ENCODE measurements around the gene POLR2L. TPM values are rescaled to one million over a fixed set of nuclear protein-coding genes. Genes with fewer than 3 reads are reported as not detected.

Gene POLR2L
- total RNA-seq, 1 experiment from 2014 or later: 673 TPM

DNA sequence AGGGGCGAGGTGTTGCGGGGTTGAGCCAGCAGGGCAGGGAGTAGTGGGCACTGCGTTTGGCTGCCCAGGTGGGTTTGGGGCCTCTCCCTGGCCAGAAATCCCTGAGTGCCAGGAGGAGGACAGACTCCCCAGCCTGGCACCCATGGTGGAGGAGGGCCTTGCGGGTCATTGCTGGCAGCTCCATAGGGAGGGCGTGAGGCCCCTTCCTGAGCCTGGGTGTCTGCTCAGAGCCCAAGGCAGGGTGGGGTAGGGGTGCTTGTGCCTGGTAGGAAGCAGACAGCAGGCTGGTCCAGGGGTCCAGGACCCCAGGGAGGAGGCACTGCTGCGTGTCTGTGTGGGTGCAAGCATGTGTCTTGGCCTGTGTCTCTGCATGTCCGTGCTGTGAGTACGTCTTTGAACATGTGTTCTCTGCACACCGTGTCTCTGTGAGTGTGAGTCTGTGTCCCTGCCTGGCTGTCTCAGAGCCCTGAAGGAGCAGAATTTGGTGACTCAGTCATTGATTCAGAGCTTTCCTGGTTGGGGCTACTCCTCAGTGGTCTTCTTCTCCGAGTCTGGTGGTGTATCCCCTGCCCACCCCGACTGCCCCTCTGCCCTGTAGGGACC, 4.3 kb upstream of the POLR2L start:
- Histone ChIP-seq H3K27me3 (ENCODE audit: control insufficient read depth, insufficient read depth, low read length) (no peaks in the 10 kb centered on the region), H3K36me3 (ENCODE audit: control insufficient read depth, insufficient read depth, low read length) (peaks cover 3% of the 10 kb centered on the region), H3K4me3 (ENCODE audit: low read depth in 2 of 2, low read length in 2 of 2) (no peak overlapping the region), H3K27ac (ENCODE audit: low read length) (peak overlapping the region; percentile 97), H3K4me1 (ENCODE audit: control insufficient read depth, insufficient read depth, low read length) (peaks cover 59% of the 10 kb centered on the region), H3K9me3 (ENCODE audit: control insufficient read depth, insufficient read depth, low read depth, low read length) (no peaks in the 10 kb centered on the region)
- ChIA-PET CTCF (interaction anchor here (0.6 to 1.2 kb wide), 2 partner anchors 35 to 43 kb away, joined by 3 read pairs; no protein-coding TSS in a partner anchor), POLR2A (interaction anchor here (0.5 kb wide), 1 partner anchor 20 kb away, joined by 6 read pairs; no protein-coding TSS in a partner anchor)
- ATAC-seq (0 out of 2 replicates have a peak, but pooled peaks have one; percentile 3), DNase-seq (ENCODE audit: low read depth, low spot score) (no peak)
- in situ Hi-C loops (cut with HindIII; ENCODE audit: low pct_unique_long_range_greater_than_20kb, low sequenced_read_pairs) (no loop called here), intact Hi-C loops (cut with micrococcal nuclease; ENCODE audit: unreplicated experiment) (no loop called here)
- TF ChIP-seq POLR2AphosphoS5 (IDR thresholded peaks at IDR 0.05; ENCODE audit: low read depth, low read length) (peak; percentile 40), SIN3A (IDR thresholded peaks at IDR 0.05; ENCODE audit: borderline replicate concordance, insufficient read depth, low read depth, low read length) (no peak)
- TF ChIP-seq, protein P1, sequence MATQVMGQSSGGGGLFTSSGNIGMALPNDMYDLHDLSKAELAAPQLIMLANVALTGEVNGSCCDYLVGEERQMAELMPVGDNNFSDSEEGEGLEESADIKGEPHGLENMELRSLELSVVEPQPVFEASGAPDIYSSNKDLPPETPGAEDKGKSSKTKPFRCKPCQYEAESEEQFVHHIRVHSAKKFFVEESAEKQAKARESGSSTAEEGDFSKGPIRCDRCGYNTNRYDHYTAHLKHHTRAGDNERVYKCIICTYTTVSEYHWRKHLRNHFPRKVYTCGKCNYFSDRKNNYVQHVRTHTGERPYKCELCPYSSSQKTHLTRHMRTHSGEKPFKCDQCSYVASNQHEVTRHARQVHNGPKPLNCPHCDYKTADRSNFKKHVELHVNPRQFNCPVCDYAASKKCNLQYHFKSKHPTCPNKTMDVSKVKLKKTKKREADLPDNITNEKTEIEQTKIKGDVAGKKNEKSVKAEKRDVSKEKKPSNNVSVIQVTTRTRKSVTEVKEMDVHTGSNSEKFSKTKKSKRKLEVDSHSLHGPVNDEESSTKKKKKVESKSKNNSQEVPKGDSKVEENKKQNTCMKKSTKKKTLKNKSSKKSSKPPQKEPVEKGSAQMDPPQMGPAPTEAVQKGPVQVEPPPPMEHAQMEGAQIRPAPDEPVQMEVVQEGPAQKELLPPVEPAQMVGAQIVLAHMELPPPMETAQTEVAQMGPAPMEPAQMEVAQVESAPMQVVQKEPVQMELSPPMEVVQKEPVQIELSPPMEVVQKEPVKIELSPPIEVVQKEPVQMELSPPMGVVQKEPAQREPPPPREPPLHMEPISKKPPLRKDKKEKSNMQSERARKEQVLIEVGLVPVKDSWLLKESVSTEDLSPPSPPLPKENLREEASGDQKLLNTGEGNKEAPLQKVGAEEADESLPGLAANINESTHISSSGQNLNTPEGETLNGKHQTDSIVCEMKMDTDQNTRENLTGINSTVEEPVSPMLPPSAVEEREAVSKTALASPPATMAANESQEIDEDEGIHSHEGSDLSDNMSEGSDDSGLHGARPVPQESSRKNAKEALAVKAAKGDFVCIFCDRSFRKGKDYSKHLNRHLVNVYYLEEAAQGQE (IDR thresholded peaks at IDR 0.05; ENCODE audit: insufficient read depth in 1 of 2, low read depth in 2 of 2, low read length in 1 of 2): no peak
- no TSS peak for BruUV-seq (replicated peaks)

DNA sequence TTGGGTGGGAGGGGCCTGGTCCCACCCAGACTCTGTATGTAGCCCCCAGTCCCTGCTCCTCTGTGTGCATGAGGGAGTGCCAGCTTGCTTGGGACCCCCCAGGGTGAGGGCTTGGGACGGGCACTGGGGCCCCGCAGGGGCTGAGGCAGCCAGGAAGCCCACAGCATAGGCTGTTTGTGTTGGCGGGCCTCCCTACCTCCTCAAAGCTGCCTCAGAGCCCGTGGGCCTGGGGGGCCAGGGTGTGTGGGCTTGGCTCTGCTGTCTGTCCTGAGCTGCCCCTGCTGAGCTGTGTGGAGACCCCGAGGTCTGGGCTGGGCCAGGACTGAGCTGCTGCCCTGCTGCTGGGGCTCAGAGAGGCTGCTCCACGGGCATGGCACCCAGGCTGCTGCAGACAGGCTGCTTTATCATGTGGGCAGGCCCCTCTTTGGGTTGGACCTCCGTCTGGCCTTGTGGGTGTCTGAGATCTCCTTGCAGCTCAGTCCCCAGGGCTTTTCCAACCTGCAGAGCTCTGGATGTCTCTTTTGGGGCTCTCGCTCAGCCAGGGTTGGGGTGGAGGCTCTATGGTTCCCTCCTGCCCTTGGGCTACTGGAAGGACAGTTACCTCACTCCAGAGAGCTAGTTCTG, 3.7 kb upstream of the POLR2L start:
- CTCF ChIA-PET: interaction anchor here (0.6 kb wide), 1 partner anchor 34 kb away, joined by 3 read pairs; no protein-coding TSS in a partner anchor
- POLR2A ChIA-PET: interaction anchor here (0.5 kb wide), 1 partner anchor 20 kb away, joined by 6 read pairs; no protein-coding TSS in a partner anchor

DNA sequence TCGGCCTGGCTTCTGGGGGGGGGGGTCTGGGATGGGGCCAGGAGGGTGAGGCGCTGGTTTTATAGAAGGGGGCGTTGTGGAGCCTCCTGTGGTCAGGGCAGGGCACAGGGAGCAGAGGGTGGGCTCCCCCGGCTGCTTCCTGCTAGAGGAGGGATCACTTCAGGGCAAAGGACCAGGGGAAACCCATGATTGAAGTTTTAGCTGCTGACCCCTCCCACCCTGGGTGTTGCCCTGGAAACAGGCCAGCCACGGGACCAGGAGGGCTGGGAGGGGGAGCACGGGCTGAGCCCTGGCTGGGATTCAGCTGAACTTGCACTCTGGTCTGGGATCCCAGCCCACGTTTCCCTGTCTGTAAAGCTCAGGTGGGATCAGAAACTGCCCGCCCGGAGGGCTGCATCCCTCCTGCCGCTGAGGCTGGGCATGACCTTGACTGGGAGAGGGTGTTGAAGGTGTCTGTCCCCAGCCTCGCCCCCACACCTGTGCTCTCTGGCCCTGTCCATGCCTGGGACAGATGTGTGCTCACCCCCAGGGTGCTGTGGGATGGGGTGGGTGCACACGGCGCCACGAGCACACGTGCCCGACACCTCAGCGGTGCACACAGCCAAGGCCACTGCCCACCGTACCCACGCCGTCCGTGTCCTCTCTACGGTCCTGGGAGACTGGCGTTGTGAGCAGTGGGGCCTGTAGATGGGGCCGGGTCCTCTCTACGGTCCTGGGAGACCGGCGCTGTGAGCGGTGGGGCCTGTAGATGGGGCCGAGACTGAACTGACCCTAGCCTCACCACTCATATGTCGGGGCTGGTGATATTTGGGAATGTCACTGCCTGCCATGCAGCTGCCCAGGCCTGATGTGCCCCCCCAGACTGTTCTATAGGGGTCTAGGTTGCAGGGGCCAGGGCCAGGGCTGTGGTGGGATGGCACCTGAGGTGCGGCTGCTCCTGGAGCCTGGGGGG, 2.6 kb upstream of the POLR2L start:
- H3K9me3 ChIP-seq (ENCODE audit: control insufficient read depth, insufficient read depth, low read depth, low read length): no peaks in the 10 kb centered on the region
- H3K36me3 ChIP-seq (ENCODE audit: control insufficient read depth, insufficient read depth, low read length): no peaks in the 10 kb centered on the region; the same call in none of the 2 replicates
- CTCF ChIA-PET: interaction anchor here (0.8 kb wide), 1 partner anchor 49 kb away, joined by 13 read pairs; no protein-coding TSS in a partner anchor
- no peaks in the 10 kb centered on the region for H3K27me3 ChIP-seq (ENCODE audit: control insufficient read depth, insufficient read depth, low read length)
- POLR2A ChIA-PET: interaction anchor here (0.6 kb wide), 1 partner anchor 205 kb away, joined by 3 read pairs; no protein-coding TSS in a partner anchor
- BruUV-seq (replicated peaks): TSS peak; percentile 58
- peak overlapping the region; percentile 97 for H3K27ac ChIP-seq (ENCODE audit: low read length)
- H3K4me3 ChIP-seq (ENCODE audit: low read depth in 2 of 2, low read length in 2 of 2): peak overlapping the region; percentile 85 to 96
- ATAC-seq (peak; percentile 28), DNase-seq (ENCODE audit: low read depth, low spot score) (no peak)
- intact Hi-C loops (cut with micrococcal nuclease; ENCODE audit: unreplicated experiment) (no loop called here), in situ Hi-C loops (cut with HindIII; ENCODE audit: low pct_unique_long_range_greater_than_20kb, low sequenced_read_pairs) (no loop called here)
- 0 out of 2 replicates have a peak, but pooled peaks have one; percentile 45 for TF ChIP-seq SIN3A (IDR thresholded peaks at IDR 0.05; ENCODE audit: borderline replicate concordance, insufficient read depth, low read depth, low read length)
- no peak; the same call in 1 of the 2 replicates for TF ChIP-seq TCF7L2 (IDR thresholded peaks at IDR 0.05; ENCODE audit: low read depth, low read length)
- TF ChIP-seq, protein P1 (IDR thresholded peaks at IDR 0.05; ENCODE audit: insufficient read depth in 1 of 2, low read depth in 2 of 2, low read length in 1 of 2): no peak
- TF ChIP-seq, protein P2, sequence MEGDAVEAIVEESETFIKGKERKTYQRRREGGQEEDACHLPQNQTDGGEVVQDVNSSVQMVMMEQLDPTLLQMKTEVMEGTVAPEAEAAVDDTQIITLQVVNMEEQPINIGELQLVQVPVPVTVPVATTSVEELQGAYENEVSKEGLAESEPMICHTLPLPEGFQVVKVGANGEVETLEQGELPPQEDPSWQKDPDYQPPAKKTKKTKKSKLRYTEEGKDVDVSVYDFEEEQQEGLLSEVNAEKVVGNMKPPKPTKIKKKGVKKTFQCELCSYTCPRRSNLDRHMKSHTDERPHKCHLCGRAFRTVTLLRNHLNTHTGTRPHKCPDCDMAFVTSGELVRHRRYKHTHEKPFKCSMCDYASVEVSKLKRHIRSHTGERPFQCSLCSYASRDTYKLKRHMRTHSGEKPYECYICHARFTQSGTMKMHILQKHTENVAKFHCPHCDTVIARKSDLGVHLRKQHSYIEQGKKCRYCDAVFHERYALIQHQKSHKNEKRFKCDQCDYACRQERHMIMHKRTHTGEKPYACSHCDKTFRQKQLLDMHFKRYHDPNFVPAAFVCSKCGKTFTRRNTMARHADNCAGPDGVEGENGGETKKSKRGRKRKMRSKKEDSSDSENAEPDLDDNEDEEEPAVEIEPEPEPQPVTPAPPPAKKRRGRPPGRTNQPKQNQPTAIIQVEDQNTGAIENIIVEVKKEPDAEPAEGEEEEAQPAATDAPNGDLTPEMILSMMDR (IDR thresholded peaks at IDR 0.05): no peak; the same call in 1 of the 2 replicates
- peak; percentile 50; the same call in 1 of the 2 replicates for TF ChIP-seq POLR2AphosphoS5 (IDR thresholded peaks at IDR 0.05; ENCODE audit: low read depth, low read length)
- peaks cover 58% of the 10 kb centered on the region for H3K4me1 ChIP-seq (ENCODE audit: control insufficient read depth, insufficient read depth, low read length)

More for the DNA sequence above, 3.7 kb upstream of the POLR2L start:
- no peak for DNase-seq (ENCODE audit: low read depth, low spot score)
- peaks cover 53% of the 10 kb centered on the region for H3K4me1 ChIP-seq (ENCODE audit: control insufficient read depth, insufficient read depth, low read length)
- H3K36me3 ChIP-seq (ENCODE audit: control insufficient read depth, insufficient read depth, low read length): peaks cover 3% of the 10 kb centered on the region
- no TSS peak for BruUV-seq (replicated peaks)
- in situ Hi-C loops (cut with HindIII; ENCODE audit: low pct_unique_long_range_greater_than_20kb, low sequenced_read_pairs) (no loop called here), intact Hi-C loops (cut with micrococcal nuclease; ENCODE audit: unreplicated experiment) (no loop called here)
- peak overlapping the region; percentile 97 for H3K27ac ChIP-seq (ENCODE audit: low read length)
- H3K4me3 ChIP-seq (ENCODE audit: low read depth in 2 of 2, low read length in 2 of 2): peak overlapping the region in 1 of 2 experiments; percentile 96; a peak in 2 of 4 replicates
- ATAC-seq: no peak; the same call in 1 of the 2 replicates
- TF ChIP-seq POLR2AphosphoS5 (IDR thresholded peaks at IDR 0.05; ENCODE audit: low read depth, low read length) (peak; percentile 15), TCF7L2 (IDR thresholded peaks at IDR 0.05; ENCODE audit: low read depth, low read length) (no peak)
- H3K27me3 ChIP-seq (ENCODE audit: control insufficient read depth, insufficient read depth, low read length): no peaks in the 10 kb centered on the region
- H3K9me3 ChIP-seq (ENCODE audit: control insufficient read depth, insufficient read depth, low read depth, low read length): no peaks in the 10 kb centered on the region
